GM18861 (cell line): Measurements from ENCODE around the gene SYPL1.

Source experiments
- ATAC-seq: cut with Tn5 transposase; IDR thresholded peaks from one replicate; pipeline ENCODE4 v1.9.1; 2021; ENCODE audit not compliant: unreplicated experiment

SYPL1 gene

DNA sequence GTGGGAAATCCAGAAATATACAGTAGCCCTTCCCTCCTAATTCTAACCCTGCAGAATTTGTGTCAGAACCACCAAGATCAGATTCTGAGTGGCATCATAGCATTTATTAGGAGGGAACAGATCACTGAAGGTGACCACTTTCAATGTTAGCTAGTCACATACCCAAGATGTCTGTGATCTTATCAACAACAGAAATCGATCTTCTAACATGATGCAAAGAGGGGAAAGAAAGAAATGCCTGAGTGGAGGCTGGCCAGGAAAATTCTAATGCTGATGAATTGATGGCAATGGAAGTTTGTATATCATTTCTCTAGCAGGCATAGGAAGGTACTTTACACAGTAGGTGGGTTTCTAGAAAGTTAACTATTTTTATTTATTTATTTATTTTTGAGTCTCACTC, 10.6 kb upstream of the SYPL1 start:
- ATAC-seq: no peak

DNA sequence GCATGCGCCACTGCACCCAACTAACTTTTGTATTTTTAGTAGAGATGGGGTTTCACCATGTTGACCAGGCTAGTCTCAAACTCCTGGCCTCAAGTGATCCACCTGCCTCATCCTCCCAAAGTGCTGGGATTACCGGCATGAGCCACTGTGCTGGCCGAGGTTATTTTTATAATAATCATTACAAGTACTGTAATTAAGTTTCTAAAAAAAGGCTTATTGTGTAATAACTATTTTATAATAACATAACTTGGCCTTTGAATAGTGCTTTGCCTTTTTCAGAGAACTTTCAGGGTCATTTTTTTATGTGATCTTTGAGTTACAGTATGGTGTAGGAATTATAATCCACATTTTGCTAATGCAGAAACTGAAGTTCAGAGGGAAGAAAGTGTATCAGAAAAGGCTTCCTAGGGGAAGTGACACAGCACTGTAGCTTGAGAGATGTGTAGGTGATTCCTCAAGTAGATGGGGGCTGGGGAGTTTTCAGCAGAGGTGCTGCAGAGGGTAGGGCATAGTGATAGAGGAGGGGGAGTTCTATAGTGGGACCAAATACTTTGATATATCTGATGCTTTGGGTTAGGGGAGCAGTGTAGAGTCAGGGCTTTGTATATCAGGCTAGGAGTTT, 9.2 kb upstream of the SYPL1 start:
- no peak for ATAC-seq

DNA sequence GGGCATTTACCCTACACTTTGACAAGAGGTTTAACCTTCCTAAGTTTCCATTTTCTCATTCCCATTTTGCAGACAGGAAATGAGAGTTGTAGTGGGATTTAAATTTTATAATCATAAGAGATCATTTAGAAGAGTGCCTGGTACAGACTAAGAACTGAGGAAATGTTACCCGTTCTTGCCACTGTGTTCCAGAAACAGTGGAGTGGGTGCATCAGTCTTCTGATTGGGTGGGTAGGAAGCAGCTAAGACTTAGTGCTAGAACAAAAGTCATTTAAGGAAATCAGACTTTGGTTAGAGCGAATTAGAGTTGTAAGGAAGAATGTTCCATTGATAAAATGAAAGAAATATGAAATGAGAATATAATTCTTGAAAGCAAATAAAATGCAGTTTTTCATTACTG, 8.4 kb upstream of the SYPL1 start:
- no peak for ATAC-seq

DNA sequence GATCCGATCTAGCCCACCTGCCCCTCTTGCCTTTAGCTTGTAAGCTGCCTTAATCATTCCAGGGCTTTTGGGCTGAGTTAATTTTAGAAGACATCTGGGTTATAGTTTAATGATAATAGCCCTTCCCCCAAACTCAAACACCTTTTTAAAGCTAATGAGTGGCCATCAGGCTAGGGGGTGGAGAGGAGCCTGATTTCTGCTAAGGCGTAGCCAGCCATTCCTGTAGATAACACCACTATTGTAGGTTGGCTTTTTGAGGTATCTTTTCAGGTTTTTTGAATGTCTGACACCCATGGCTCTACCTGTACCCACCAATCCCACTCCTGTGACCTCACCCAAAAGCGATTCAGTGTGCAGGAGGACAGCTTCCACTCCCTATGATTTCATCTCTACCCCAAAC, 7.6 kb upstream of the SYPL1 start:
- ATAC-seq: no peak

DNA sequence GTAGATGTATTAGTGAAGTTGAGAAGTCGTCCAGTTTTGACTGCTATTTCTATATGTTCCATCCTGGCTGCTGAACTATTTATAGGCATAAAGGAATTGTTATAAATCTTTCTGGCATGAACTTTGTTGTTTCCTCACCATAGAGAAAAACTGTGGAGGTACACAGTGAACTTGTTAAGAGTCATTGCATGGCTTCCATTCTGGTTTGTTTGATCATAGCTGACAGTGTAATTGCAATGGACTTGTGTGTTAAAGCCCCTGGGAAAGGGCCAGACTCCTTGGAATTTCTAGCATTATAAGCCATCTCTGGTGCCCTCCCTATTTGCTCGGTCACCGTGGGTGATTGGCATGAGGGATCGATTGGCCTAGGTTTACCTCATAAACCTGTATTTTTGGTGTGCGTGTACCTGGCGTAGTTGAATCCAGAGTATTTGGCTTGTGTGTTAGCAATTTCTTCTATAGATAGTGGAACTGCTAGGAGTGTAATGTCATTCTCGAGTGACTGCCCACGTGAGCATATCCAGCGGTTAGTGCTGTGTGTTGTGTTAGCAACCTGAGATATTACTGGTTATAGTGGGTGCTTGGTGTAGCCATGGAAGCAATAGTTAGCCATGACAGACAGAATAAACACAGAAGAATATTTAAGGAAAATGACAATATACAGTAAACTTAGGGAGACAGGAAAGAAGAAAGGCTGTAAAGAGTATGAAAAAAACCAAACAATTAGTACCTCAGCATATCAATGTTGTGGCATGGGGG, 5.9 kb upstream of the SYPL1 start:
- ATAC-seq: no peak

DNA sequence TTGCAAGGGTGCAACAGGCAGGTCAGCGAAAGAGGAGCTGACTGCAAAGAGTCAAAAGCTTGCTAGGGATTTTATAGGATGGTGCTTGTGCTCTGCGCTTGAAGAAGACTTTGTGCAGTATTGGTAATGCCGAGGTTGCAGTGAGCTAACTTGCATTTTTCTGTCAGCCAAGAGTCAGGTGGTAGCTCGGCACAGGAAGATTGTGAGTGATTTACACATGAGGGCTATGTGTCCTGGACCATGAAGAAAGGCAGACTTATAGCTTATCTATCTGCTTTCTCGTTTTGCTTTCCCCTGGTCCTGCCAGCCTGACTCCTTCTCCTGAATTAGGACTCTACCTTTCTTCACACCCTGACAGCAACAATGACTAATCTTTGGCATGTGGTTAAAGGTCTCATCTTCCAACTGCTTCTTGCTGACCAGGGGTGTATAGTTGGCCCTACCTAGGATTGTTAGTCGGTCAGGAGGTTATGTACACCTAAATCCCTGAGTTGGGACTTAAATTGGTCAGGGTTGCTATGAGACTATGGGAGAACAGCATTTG, 4.1 kb upstream of the SYPL1 start:
- no peak for ATAC-seq

DNA sequence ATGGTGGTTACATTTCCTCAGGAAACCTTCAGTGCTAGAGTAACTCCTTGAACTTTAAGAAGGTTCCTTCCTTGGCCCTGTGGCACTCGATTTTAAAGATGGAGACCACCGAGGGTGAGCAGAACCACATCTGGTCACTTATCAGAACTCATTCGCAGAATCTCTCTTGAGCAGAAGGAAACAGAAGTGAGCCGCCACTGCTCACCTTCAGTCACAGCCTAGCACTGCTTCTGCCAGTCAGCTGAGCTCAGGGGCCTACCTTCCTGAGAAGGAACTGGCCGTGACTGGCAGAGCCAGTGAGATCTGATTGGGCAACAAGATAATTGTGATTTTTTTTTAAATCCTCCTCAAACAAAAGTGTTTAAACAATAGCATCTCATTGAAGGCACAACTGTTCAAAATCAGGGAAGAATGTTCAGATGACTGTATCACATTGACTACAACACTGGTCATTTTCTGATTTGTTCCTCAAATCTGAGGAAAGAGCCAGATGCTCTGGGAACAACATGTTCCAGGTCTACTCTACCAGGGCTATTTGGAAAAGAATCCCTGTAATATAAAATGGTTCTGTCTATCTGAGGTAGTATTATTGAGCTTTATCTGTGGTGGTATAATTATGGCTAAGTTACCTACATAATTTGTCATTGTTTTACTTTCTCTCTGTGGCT, 2.7 kb upstream of the SYPL1 start:
- no peak for ATAC-seq

DNA sequence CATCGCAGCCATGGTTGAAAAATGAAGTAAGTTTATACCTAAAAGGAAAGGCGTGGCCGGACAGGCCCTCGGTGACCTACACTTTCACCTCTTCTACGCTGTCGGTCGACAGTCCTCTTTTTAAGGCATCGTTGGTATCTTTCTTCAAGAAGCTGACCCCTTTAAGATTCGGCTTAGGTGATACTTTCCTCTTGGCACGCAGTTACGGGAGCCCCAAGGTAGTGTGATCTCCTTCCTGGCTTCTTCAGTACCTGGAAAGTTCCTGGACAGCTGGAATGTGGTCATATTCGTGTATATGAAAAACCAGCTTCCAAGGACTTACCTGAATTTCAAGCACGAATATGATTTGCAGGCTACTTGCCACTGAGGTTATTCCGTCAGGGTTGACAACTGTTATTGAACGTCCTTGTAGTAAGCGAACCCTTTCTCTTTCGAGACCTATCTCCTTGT, 885 bp upstream of the SYPL1 start:
- no peak for ATAC-seq

DNA sequence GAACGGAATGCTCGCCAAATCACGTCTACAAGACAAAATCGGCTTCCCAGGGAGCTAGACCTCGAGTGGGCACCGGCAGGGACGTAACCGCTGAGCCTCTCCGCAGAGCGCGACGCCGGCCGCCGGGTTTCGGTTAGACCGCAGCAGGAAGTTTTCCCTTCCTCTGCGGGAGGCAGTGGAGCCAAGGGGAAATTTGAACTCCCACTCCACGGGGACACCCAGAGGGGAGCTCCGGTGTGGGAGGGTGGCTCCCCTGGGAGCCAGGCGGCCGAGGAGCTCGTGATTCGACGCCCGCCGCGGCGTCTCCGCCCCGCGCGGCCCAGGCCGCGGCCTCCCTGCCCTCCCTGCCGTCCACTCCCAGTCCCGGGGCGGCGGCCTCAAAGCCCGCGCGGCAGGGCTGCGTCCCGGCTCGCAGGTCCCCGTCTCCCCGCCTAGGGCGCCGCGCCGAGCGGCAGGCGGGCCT, 426 bp downstream of the SYPL1 start:
- ATAC-seq: peak; percentile 22

DNA sequence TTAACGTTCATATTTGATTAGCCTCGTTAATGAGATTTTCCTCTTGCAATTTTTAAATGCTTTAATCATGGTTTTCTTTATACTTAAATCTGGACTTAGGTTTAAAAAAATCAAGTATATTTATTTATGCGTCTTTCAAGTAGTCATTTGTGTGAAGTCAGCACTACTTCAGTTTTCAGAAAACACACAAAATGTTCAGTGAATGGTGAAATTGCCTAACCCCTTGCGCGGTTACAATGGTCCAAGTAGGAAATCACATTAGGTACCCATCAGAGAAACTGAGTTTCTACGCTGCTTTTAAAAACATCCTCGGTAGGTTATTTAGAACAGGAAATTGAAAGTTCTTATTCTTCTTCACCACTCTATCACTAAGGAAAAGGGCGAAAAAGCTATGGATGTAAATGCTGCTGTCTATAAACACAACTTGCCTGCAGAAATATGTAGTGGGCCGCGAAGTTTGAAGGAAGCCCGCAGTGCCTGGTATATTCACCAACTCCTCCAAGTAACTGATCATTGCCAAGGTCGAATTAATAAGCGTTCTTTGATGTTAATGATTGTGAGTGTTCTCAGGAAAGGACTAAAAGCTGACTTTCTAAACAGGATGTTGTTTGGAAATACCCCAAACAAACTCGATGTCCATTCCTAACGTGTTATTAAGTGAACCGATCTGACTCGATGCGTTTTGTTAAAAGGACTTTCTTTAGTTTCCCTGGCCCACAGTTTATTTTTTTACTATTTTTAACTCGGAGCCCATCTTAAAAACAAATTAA, 1.0 kb downstream of the SYPL1 start:
- ATAC-seq: no peak

DNA sequence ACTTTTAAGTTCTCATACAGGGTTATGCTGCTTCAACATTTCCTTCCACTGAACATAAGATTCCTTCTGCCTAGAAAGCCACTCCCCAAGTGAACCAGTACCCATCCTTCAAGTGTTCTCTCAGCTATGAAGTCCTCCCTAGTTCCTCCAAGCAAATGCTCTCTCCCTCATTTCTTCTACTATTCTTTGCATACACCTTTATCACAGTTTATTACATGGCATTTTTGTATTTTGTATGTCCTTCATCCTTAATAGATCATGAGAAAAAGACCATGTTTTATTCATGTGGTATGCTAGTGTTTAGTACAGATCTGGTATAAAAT, 1.9 kb downstream of the SYPL1 start:
- ATAC-seq: no peak

DNA sequence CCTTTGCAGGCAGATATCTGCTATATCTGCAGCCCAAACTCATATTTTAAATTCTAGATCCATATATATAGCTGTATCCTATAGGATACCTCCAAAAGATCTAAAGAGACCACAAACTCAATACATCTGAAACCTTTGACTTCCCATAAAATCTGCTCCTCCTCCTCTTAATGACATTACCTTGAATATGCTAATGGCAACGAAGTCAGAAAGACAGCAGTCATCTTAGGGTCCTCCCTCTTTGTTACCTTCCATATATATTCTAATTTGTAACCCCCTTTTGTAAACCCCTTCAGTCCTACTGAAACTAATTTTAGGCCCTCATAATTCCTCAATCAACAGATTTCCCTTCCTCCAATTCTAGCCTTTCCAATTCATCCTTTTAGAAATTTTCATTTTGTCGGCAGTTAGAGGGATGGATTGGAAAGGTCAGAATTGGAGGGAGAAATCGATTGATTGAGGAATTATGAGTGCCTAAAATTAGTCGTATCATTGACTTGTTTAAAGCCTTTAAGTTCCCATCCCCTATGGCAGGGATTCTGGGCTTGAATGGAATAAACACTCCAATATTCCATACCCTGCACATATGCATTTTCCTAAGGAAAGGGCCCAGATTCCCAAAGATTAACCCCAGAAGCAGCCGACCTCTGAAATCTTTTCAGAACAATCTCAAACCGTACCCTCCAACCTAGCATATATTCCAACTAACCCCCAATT, 2.4 kb downstream of the SYPL1 start:
- no peak for ATAC-seq

DNA sequence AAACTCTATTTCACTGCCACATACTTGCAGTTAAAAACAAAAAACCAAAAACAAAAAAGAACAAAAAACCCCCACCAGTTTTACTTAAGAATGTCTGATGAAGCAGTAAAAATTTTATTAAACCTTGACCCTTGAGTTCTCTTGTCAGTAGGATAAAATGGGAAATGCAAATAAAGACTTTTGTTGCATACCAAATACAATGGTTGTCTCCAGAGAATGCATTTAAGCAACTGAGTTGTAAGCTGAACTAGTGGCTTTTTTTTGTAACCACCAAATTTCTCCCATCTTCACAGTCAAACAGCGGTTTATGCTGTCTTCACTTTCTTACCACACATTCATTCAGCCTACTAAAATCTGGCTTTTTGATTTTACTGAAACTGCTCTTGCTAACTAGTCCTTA, 3.1 kb downstream of the SYPL1 start:
- no peak for ATAC-seq

DNA sequence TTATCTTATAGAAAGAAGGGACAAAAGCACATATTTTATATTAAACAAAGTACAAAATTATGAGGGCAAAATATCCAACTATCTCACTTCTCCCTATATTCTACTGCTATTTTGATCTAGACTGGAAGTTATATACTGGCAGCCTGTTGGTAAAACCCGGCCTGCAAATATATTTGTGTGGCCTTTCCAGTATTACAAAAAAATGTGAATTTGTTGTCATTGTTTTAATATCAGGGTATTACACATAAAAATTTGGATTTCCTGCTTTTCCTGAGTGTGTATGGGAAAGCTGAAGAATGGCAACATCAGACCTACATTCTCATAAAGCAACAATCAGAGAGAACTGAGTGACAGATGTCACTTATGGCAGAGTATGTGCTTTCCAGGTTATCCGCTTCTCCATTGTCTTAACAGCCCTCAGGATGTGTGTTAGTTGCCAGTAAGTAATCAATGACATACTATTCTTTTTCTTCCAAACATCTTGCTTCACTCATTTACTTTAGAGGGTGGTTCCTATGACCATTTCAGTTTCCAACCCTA, 7.3 kb downstream of the SYPL1 start:
- ATAC-seq: no peak

DNA sequence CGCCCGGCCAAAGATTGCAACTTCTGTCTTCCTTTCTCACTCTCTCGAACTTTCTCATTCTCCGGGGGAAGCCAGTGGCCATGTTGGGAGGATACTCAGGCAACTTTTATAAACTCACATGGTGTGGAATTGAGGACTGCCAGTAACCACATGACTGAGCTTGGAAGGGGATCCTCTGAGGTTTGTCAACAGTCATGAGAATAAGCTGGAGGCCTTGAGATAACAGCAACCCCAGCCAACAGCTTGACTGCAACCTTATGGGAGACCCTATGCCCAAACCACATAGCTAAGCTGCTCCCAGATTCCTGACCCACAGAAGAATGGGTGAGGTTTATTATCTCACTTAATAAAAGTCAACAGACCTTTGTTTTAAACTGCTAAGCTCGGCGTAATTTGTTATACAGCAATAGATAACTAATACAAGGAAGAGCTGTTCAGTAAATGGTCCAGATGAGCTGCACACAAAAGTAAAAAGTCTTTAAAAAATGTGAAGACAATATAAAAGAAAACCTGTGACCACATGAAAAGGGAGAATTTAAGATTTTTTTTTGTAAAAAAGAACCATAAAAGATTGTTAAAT, 9.6 kb downstream of the SYPL1 start:
- ATAC-seq: no peak

DNA sequence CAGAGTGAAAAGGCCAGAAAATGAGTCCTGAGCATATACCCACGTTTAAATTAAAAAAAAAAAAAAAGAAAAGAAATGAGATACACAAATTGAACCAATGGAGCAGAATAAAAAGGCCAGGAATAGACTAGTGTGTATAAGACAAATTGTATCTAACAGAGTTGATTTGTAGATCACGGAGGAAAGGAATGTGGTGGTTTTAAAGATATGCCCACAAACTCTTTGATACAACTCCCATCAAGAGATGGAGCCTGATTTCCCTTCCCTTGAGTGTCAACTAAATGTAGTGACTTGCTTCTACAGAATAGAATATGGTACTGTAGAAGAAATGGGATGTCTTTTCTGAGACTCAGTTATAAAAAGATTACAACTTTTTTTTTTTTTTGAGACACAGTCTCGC, 10.4 kb downstream of the SYPL1 start:
- ATAC-seq: no peak

DNA sequence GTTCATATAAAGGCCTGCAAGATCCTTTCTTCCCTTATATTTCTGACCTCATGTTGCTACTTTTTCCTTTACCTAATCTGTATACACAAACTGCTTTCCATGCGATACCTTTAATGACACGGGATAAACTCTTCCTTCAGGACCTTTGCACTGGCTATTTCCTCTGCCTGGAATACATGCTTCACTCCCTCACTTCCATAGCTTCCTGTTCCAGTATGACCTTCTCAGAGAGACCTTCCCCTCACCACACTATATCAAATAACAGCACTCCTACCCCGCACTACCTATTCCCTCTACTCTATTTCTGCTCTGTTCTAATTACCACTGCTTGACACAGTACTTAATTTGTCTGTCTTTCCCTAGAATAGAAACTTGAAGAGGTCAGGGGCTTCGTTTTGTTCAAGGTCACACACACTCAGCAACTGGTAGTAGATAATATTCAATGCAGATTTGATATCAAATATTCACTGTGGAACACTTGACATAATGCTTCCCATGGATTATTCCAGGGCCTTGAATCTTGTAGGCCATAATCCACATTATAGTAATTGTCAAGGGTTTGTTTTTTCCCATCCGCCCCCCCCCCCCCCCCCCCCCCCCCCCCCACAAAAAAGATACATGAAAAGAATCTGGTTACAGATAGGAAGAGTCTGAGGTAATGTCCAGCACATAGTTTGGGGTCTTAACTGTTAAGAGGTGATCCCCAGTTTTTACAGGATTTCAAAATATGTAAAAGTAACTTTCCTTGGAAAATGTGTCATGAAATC, 11.1 kb downstream of the SYPL1 start:
- ATAC-seq: no peak

DNA sequence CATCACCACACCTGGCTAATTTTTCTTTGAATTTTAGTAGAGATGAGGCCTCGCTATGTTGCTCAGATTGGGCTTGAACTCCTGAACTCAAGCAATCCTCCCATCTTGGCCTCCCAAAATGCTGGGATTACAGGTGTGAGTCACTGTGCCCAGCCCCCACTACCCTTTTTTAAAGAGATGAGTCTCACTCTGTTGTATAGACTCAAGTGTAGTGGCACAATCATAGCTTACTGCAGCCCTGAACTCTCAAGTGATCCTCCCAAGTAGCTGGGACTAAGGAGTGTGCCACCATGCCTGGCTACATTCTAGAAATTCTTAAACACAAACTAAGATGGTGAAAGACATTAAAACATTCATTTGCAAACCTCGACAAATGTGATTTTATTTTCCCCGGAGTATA, 12.6 kb downstream of the SYPL1 start:
- ATAC-seq: no peak

DNA sequence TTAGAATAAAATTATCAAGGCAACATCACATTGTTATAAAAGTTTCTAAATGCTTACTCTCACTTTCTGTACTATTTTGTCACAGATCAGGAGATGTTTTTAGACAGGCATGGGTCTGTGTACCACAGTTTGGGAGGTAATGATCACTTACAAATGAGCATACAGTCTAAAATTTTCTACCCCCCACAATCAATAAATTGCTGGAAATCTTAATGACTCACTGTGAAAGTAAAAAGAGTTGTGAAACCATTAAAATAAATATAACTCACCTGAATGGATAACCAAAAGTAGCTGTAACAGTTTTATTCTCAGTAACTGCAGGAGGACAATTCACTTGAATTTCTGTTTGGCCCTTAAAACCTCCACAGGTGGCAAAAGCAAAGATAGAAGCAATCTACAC, 13.2 kb downstream of the SYPL1 start:
- no peak for ATAC-seq
